ENCODE data around the gene KRT75. TPM values are rescaled to one million over a fixed set of nuclear protein-coding genes. Genes with fewer than 3 reads are reported as not detected.

KRT75 gene
- total RNA-seq, 4 donors from 2014 or later: not detected

DNA sequence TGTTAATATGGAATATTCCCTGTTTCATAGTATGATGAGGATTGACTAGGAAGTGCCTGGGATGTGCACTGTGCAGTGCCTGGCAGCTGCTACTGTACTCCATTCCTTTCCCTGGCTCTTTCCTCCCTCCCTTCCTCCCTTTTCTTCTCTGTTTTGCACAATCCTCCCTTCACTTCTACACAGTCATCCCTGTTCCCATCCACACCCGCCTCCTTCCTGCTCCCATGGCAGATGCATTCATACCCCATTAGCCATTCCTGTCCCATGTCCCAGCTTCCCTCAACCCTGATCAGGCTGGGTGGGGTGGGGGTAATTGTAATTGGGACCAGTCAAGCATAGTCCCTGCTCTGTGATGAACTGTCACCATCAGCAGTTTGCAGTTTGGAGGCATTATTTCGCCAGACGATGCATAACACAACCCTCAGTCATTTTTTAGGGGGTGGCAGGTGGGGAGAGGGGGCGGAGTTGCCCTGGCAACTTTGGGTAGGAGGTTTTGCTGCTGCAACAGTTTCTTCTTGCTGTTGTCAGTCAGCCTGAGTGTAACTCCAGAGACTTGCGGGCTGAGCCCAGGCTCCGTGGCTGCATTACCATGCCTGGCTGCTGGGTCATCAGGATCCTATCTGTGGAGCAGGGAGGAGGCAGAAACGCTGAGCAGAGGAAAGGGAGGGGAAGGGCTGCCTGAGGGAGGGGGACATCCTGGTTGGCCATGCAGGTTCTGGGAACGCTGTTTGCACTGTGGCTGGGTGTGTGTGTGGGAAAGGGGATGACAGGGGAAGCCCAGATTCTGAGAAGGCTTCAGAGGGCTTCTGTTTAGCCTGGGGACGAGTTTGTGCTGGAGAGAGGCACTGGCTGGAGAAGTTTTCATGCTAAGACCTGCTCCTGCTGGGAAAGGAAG, 44.6 kb downstream of the KRT75 start:
- Histone ChIP-seq H3K27ac (no peak overlapping the region), H3K9me3 (no peaks in the 10 kb centered on the region), H3K36me3 (no peaks in the 10 kb centered on the region), H3K4me1 (peaks cover 0 to 9% (median 0%) of the 10 kb centered on the region in 3 donors), H3K27me3 (peaks cover 5% of the 10 kb centered on the region), H3K4me3 (no peak overlapping the region)
- TF ChIP-seq EP300 (IDR thresholded peaks at IDR 0.05): no peak
- no peak for TF ChIP-seq CTCF (IDR thresholded peaks at IDR 0.05)
- TF ChIP-seq POLR2AphosphoS5 (IDR thresholded peaks at IDR 0.05): no peak
- TF ChIP-seq POLR2A (IDR thresholded peaks at IDR 0.05): no peak
- no peak for ATAC-seq
- 39% methylated on average over 3 of the region's 9 CpGs; no CpG with 5 or more reads in 1 of the 2 donors for WGBS, 2 donors (ENCODE audit: low coverage in 1 of 2)

- Histone ChIP-seq H3K9me3 (no peaks in the 10 kb centered on the region), H3K4me3 (no peak overlapping the region), H3K27me3 (peaks cover 5% of the 10 kb centered on the region), H3K36me3 (no peaks in the 10 kb centered on the region), H3K27ac (no peak overlapping the region), H3K4me1 (peaks cover 0 to 9% (median 0%) of the 10 kb centered on the region in 3 donors)
- 93 to 100% methylated on average over 1 to 2 of the region's 2 CpGs for WGBS, 2 donors (ENCODE audit: low coverage in 1 of 2)
- TF ChIP-seq POLR2A (IDR thresholded peaks at IDR 0.05) (no peak), CTCF (IDR thresholded peaks at IDR 0.05) (no peak), POLR2AphosphoS5 (IDR thresholded peaks at IDR 0.05) (no peak), EP300 (IDR thresholded peaks at IDR 0.05) (no peak)
- ATAC-seq: no peak
Measured at GRCh38 chr12:52387859-52388258, 46.3 kb downstream of the KRT75 start.

- WGBS, 2 donors (ENCODE audit: low coverage in 1 of 2): 80 to 97% methylated on average over 1 to 5 of the region's 11 CpGs
- Histone ChIP-seq H3K4me1 (no peaks in the 10 kb centered on the region), H3K9me3 (no peaks in the 10 kb centered on the region), H3K36me3 (no peaks in the 10 kb centered on the region), H3K4me3 (no peak within 1 kb of the TSS), H3K27me3 (peaks cover 5% of the 10 kb centered on the region), H3K27ac (no peak within 1 kb of the TSS)
- no peak for ATAC-seq
- TF ChIP-seq EP300 (IDR thresholded peaks at IDR 0.05) (no peak), POLR2AphosphoS5 (IDR thresholded peaks at IDR 0.05) (no peak), CTCF (IDR thresholded peaks at IDR 0.05) (no peak), POLR2A (IDR thresholded peaks at IDR 0.05) (no peak)
Measured at GRCh38 chr12:52385226-52385702, 48.9 kb downstream of the KRT75 start, which contains the start of gene KRT84. Gene KRT84 (minus strand): TSS chr12:52385652. CDS start chr12:52385585, 67 bp downstream.

DNA sequence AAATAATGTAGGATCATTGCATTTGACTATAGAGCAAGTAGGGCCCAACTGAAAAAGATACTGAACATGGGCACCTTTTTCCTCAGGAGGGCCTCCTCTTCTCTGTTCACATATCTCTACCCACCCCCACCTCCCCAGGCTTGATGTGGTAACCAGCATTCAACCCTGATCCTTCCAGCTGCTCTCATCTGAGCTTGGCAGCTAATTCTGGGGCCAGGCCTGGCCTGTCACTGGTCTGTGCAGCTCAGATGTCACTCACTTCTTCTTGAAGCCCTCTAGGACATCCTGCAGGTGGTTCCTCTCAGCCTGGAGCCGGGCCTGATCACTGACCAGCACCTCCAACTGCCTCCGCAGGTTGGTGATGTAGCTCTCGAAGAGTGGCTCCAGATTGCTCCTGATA, 50.8 kb downstream of the KRT75 start:
- no peaks in the 10 kb centered on the region for H3K36me3 ChIP-seq
- H3K4me3 ChIP-seq: no peak overlapping the region
- H3K27me3 ChIP-seq: peaks cover 12% of the 10 kb centered on the region
- H3K27ac ChIP-seq: no peak overlapping the region
- no peaks in the 10 kb centered on the region for H3K4me1 ChIP-seq
- WGBS, 2 donors (ENCODE audit: low coverage in 1 of 2): no CpG with 5 or more reads among the region's 3 CpGs
- no peaks in the 10 kb centered on the region for H3K9me3 ChIP-seq
- ATAC-seq: no peak
- TF ChIP-seq EP300 (IDR thresholded peaks at IDR 0.05) (no peak), POLR2AphosphoS5 (IDR thresholded peaks at IDR 0.05) (no peak), POLR2A (IDR thresholded peaks at IDR 0.05) (no peak), CTCF (IDR thresholded peaks at IDR 0.05) (no peak)
